ENCODE measurements around the gene TSPAN15. TPM values are rescaled to one million over a fixed set of nuclear protein-coding genes. Genes with fewer than 3 reads are reported as not detected.

TSPAN15 gene
- total and polyA plus RNA-seq, 12 donors: 5.0 to 18.2 (median 10.6) TPM

- DNase-seq: no peak
- WGBS, 2 donors: 88 to 92% methylated on average over 10 of the region's 10 CpGs
- Histone ChIP-seq H3K9me3 (no peaks in the 10 kb centered on the region), H3K27me3 (no peaks in the 10 kb centered on the region), H3K27ac (no peak overlapping the region), H3K4me3 (no peak overlapping the region), H3K36me3 (peaks cover 0 to 56% (median 0%) of the 10 kb centered on the region in 9 donors), H3K4me1 (peaks cover 0 to 3% (median 0%) of the 10 kb centered on the region in 9 donors)
- intact Hi-C loops (cut with DNase I): loop anchor here in 1 of 10 donors (5.0 kb wide), 1 partner anchor 77 kb away; no protein-coding TSS in a partner anchor
- ATAC-seq: no peak
- TF ChIP-seq CTCF (IDR thresholded peaks at IDR 0.05): no peak
Observed at GRCh38 chr10:69498711-69499471, 47.6 kb downstream of the TSPAN15 start.

GRCh38 chr10:69499726-69500689 lies 48.7 kb downstream of the TSPAN15 start:
- DNase-seq (no peak), ATAC-seq (no peak)
- peaks cover 0 to 3% (median 0%) of the 10 kb centered on the region in 9 donors for H3K4me1 ChIP-seq
- 82 to 83% methylated on average over 9 of the region's 9 CpGs for WGBS, 2 donors
- no peak overlapping the region for H3K27ac ChIP-seq
- no peak overlapping the region for H3K4me3 ChIP-seq
- intact Hi-C loops (cut with DNase I): loop anchor here in 4 of 10 donors (5.0 to 10.0 kb wide), 3 partner anchors 45 to 265 kb away; partner anchors contain the start of gene TSPAN15 (in 1 of the 4)
- no peaks in the 10 kb centered on the region for H3K9me3 ChIP-seq
- peaks cover 0 to 63% (median 0%) of the 10 kb centered on the region in 9 donors for H3K36me3 ChIP-seq
- TF ChIP-seq CTCF (IDR thresholded peaks at IDR 0.05): no peak
- H3K27me3 ChIP-seq: no peaks in the 10 kb centered on the region

GRCh38 chr10:69500864-69501468 lies 49.7 kb downstream of the TSPAN15 start:
- intact Hi-C loops (cut with DNase I): loop anchor here in 4 of 10 donors (10.0 kb wide), 2 partner anchors 46 to 266 kb away; partner anchors contain the start of gene TSPAN15 (in 1 of the 4)
- no peak for TF ChIP-seq CTCF (IDR thresholded peaks at IDR 0.05)
- H3K36me3 ChIP-seq: peaks cover 0 to 60% (median 0%) of the 10 kb centered on the region in 9 donors
- no peak for ATAC-seq
- no peaks in the 10 kb centered on the region for H3K9me3 ChIP-seq
- no peaks in the 10 kb centered on the region for H3K27me3 ChIP-seq
- DNase-seq: no peak
- H3K4me3 ChIP-seq: no peak overlapping the region
- peaks cover 0 to 3% (median 0%) of the 10 kb centered on the region in 9 donors for H3K4me1 ChIP-seq
- WGBS, 2 donors: 88 to 92% methylated on average over 12 of the region's 12 CpGs
- H3K27ac ChIP-seq: no peak overlapping the region

Data from heart right ventricle (tissue), 16 donors.